ENCODE results near the gene RAB25.
"Not testable (repeated sequence)": the region's sequence is repeated elsewhere in the genome, so short reads cannot be mapped to it uniquely, and the experiment has no call there.

Gene RAB25

DNA sequence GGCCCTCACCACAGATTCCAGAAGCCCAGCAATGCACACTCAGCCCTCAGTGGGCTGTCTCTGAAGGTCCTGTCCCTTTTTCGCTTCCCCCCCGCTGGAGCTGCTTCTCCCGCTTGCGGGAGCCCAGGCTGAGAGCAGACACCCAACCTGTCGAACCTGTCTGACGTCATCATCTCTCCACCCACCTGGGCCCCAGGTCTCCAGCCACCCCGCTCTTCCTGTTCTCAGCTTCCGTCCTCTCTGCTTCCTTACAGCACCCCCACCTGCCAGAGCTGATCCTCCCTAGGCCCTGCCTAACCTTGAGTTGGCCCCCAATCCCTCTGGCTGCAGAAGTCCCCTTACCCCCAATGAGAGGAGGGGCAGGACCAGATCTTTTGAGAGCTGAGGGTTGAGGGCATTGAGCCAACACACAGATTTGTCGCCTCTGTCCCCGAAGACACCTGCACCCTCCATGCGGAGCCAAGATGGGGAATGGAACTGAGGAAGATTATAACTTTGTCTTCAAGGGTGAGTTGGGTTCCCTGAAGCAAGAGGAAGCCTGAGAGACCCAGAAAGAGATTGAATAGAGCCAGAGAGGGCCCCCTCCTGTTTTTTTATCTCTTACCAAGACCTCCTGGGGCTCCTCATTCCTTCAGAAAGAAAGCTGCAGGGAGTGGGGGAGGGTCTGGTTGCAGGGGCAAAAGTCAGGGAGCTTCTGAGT lies at the start of gene RAB25:
Gene RAB25, plus strand, starts transcription at position 224 of the 700 bp plus-strand sequence. Its CDS starts 241 bp downstream, at position 465.
- DNase-seq, result no peak

DNA sequence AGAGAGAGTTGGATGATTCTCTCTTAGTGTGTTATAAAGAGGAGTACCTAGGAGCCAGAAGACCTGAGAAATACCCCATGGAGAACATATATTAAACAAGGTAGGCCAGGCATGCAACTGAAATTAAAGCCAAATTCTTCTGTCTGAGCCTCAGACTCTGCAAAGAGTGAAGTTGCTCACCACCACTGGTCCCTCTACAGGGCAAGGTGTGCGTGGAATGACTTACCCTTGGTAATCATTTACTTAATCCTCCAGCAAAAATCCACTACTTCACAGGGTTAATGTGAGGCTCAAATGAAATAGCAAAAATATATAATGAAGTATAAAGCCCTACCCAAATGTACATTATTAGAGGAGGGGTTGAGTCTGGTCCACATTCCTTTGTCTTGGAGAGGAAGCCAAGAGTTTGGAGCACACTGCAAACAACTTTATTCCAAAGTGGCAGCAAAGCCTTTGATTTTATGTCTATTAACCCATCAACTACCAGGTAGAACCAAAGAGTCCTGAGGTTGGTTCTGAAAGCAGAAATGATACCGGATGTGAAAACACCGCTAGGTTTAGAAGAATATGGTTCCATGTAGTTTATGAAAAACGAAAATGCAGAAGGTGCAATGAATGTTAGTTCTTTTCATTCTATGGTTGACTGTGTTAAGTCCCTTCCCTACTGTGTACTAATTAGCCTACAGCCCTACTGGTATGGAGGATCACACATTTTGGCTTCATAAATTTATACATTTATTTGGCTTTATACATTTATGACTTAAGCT lies 48.7 kb upstream of the RAB25 start:
- DNase-seq, result no peak

DNA sequence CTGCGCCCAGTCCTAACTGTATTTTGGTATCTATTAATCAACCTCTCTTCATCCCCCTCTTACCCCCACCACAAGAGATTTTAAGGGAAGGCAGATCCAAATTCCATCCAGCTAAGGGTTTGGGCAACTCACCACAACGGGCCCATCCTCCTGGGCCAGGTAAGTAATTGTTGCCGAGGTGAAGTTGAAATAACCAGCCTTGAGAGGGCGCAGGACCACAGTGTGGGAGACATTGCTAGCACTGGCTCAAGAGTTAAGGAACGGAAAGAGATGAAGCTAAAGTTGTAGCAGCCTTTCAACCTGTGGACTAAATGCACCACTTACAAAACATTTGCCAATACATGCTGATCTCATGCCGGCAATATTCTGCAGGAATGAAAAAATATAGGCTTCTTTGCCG lies 46.1 kb upstream of the RAB25 start:
- no peak for DNase-seq

DNA sequence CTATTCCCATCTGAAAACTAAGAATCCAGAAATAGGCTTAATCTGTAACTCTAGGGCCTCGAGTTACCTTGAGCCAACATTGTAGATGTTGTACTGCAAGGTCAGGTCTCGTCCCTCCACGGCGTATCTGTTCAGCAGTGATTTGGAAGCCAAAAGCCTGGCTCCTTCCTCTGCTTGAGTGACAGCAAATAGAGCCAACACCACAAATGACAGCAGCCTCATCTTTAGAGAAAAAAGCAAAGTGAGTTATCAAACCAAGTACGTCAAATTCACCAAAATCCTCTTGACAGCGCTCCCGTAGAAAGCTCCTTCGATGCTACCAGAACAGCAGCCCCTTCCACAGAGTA lies 41.0 kb upstream of the RAB25 start:
- DNase-seq, result no peak

DNA sequence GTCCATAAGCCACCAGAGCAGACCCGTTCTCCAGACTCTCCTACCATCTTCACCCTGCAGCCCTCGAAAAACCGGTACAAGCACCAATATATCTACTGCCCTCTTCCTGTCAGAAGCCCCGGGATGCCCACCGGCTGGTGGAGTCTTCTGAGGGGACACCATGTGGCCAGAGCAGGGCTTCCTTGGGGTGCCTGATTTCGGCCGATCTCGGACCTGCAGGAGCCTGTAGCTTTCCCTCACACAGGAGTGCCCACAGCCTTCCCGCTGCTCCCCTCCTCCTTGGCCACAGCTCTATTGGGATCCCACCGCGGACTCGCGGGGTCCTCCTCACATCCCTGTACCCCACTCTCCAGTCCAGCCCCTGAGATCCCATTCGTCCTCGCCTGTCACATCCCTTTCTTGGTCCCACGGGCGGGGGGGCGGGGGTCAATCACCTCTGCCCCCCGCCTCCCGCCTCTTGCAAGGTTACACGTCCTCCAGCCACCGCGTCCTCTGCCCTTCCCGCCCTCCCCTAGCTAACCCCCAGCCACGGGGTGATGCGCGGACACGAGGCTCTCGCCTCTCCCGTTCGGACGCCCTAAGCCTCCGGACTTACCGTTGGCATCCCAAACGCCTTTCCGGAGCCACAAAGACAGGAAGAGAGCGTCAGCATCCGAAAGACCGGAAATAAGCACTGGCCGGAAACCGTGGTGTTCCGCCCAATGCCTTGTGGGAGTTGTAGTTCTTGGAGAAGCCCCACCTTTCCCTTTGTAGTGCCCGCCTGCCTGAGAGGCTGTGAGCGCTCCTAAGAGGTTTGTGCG lies 40.5 kb upstream of the RAB25 start, which contains the start of gene SSR2:
Gene SSR2, minus strand, starts transcription at position 659 of the 800 bp plus-strand sequence. CDS start 784 bp downstream, outside the sequence.
- peak; percentile 99 for DNase-seq

DNA sequence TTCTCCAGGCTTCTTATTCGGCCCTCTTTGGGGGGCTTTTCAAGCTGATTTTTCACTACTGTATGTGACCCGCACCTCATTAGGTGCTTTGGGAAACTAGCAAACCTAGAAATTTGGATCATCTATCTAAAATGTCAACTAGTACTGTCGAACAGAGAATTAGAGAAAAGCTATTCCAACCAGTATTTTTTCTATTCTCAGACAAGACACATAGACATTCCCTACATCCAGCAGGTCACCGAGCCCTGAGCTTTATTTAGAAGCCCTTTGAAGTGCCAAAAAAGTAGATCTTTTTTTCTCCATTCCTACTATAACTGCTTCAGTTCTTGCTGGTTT lies 39.9 kb upstream of the RAB25 start:
- no peak for DNase-seq

DNA sequence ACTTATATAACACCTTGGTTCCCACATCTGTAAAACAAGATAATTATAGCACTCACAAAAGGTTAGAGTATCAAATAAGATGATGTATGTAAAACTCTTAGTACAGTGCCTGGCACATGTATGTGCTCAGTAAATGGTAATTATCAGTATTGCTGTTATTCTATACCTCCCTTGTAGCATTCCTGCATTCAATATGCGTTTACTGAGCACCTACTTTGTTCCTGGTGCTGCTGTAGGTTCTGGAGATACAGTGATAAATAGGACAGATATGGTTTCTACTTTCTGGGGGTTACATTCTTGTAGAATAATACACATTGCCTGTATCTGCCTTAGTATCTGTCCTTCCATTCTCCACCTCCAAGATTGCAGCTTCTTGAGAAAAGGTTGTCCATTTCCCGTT lies 39.0 kb upstream of the RAB25 start:
- no peak for DNase-seq

DNA sequence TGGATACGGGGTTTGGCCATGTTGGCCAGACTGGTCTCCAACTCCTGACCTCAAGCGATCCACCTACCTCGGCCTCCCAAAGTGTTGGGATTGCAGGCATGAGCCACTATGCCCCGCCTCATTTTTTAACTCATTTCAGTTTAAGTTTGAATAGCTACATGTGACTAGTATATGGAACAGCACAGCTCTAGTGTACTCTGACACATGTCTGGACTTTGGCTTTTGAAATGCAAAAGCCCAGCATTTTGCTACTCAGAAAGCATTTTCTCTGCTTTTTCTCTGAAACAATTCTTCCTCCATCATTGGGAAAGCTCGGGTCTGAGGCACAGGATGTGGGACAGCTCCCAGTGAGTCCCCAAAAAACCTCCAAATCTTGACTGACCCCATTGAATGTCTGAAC lies 36.2 kb upstream of the RAB25 start:
- DNase-seq, result no peak

DNA sequence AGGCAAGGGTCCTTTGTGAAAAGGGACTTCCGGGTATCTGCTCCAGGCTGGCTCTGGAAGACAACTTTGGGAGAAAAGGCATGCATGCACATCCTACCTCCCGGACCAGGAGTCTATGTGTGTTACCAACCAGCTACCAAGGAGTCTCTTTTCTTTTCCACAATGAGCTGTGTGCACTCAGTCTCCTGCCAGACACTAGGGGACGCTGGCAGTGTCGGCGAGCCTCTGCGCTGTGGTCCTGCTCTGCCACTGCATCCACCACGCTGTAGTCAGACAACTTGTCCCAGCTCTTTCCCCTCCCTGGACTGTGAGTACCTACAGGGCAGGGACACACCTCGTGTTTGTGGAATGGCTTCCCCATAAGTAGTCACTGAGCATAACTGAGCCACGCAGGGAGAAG lies 35.1 kb upstream of the RAB25 start:
- DNase-seq, result peak; percentile 85

DNA sequence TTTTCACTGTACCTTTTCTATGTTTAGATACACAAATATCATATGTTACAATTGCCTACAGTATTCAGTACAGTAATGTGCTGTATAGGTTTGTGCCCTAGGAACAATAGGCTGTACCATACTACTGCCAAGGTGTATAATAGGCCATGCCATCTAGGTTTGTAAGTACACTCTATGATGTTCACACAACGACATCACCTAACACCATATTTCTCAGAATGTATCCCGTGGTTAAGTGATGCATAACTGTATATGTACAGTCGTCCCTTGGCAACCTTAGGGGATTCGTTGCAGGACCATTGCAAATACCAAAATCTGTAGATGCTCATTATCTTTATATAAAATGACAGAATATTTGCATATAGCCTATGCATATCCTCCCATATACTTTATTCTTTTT lies 34.4 kb upstream of the RAB25 start:
- DNase-seq, result no peak

DNA sequence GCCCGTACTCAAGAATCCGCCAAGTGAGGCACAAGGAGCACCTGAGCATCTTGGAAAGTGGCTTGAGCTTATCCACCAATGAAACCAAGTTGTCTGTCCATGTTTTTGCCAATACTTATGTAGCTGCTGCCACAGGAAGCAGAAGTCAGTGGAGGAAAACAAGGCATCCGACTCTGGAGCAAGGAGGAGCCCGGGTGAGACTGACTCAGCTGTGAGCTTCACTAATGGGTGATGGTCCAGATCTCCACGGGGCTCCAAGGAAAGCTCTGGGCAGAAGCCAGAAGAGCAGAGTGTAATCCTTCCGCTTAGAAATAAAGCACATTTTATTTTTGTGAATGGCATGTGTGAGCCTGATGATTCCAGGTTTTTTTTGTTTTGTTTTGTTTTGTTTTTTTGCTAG lies 27.9 kb upstream of the RAB25 start:
- no peak for DNase-seq

DNA sequence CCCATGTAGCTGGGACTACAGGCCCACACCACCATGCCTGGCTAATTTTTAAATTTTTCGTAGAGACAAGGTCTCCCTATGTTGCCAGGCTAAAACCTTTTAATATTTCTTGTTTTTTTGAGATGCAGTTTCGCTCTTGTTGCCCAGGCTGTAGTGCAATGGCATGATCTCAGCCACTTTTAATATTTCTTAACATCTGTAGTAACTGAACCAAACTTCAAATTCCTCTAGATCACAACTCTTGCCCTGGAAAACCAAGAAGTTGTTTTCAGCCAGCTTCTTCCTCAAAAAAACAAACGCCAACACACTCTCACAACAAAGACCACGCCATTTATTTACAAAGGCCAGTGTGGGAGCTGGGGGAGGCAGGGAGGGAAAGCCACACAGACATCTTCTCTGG lies 26.0 kb upstream of the RAB25 start:
- DNase-seq, result not testable (repeated sequence)

DNA sequence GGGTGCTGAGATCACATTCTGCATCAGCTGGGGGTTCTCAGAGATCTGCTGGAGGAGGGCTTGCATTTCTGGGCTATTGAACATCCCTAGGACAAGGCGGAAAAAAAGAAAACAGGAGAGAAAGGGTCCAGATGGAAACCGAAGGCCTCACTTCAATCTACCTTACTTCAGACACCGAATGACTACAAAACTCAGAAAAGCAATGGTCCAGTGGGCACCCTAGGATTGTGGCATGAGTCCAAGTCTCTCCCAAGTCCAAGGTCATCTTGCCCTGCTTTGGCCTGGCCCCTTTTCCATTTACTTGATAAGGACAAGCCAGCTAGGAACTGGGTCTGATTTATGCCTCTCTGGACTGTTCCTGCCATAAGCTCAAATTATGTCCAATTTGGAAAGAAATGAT lies 18.1 kb upstream of the RAB25 start:
- no peak for DNase-seq

DNA sequence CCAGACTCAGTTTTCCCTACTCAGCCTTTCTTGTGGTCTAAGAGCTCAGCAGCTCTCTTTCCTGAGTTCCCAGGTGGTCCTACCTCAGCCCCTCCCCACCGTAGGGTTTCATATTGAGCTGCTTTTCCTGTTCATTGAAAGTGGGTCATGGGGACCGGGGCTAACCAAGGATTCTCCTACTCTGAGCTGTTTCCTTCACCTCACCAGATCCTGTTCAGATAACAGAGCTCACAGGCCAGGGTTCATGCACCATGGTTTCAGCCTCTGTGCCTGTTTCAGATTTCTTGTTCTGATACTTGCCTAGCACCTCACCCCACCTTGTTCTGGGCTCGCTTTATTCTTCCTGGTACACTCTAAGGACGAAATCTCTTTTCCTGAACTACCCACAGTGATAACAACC lies 15.9 kb upstream of the RAB25 start:
- no peak for DNase-seq

DNA sequence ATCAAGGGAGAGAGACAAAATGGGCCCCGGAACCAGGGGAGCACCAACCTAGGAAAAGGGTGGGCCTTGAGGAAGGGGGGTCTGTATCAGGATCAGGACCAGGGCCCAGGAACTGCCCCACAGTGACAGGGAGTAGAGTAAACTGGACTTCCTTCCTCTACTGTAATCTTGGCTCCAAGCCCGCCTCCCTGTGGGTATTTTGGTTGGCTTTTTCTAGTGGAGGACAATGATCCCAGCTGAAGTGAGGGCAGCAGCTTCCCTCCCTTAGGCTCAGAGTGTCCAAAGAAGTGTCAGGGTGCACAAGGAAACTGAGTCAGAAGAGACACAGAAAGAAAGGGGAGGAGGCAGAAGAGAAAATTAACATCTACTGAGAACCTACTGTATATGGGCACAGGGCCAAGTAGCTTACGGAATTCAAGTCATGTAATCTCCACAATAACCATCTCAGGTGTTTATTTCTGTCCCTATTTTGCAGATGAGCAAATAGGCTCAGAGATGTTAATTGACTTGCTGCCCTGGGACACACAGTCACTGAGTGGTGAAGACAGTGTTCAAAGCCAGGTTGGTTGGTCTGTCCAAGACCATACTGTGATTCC lies 12.2 kb upstream of the RAB25 start:
- no peak for DNase-seq

DNA sequence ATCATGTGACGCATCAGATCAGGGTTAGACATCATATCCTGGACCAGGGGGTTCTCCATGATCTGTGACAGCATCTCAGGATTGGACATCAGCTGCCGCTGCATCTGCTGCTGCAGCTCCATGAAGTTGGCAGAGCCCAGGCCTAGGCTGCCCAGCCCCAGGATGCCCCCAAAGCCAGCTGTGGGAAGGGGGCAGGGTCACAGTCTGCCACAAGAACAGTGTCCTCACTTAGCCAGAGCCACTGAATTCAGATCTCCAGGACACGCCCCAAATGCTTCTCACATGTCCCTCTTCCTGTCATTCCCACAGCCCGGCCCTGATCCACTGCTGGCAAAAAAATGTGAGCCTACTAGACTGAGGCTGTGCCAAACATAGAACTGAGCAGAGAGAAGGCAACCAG lies 10.6 kb upstream of the RAB25 start:
- DNase-seq, result no peak

DNA sequence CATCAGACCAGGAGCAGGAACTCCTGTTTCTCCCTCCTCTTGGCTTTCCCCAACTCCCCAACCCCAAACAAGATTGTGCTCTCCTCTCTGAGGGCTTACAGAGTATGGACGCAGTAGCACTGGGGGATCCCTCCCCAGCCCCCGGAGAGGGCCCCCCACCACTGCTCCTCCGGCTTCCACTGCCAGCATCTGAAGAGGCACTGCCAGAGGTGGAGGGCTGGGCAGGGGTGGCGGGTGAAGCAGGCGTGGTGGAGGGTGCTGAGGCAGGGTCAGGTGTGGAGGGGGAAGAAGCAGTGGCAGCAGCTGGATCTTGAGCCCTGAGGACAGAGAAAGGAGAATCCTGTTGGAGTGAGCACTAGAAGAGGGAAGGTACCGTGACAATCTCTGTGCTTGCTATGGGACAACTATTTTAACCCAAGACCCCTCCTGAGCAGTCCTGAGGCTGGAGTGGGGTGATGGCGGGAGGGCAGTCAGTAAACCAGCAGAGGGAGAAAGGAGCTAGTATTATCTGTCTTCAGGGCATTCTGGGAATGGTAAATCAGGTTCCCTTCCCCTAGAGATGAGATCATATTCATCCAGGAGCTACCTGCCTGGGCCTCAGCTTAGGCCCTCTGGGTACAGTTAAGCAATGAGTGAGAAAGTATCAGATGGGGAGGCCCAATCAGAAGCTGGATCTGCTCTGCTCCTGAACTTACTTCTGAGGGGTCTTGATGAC lies 9.8 kb upstream of the RAB25 start:
- DNase-seq, result no peak

DNA sequence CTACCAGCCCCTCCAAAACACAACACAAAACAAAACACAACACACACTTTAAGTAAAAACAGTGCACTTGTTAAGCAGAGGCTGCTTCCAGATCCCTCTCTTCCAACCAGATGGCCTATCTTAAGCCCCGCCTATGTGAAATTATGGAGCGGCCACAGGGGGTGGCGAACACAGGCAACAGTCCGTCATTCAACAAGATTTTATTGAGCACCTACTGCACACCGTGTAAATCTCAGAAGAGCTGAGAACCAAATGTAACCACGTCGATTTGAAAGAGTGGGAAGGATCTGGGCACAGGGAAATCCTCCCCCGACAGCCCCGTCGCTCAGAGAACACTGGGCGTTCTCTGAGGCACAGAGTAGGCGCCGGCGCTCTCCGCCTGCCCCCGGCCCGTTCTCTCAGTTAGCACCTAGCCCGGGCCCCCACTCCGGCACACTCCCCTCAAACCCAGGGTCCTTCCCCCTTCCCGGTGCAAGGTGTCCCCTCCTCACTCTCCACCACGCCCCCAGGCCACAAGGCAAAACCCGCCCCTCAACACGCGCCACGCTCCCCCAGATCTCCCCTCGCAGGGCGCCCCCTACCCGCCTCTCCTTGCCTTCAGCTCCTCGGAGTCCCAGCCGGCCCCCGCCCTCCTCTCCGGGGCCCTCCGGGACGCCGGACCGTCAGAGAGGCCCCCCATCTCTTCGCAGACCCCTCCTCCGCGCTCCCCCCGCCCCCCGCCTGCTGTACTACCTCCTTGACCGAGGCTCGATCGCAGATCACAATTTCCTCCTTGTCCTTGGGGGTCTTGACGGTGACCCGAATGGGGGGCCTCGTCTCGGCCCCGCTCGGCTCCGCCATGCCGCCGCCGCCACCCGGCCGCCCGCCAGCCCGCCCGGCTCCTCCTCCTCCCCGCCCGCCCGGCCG lies 7.8 kb upstream of the RAB25 start:
- DNase-seq, result peak; percentile 90

DNA sequence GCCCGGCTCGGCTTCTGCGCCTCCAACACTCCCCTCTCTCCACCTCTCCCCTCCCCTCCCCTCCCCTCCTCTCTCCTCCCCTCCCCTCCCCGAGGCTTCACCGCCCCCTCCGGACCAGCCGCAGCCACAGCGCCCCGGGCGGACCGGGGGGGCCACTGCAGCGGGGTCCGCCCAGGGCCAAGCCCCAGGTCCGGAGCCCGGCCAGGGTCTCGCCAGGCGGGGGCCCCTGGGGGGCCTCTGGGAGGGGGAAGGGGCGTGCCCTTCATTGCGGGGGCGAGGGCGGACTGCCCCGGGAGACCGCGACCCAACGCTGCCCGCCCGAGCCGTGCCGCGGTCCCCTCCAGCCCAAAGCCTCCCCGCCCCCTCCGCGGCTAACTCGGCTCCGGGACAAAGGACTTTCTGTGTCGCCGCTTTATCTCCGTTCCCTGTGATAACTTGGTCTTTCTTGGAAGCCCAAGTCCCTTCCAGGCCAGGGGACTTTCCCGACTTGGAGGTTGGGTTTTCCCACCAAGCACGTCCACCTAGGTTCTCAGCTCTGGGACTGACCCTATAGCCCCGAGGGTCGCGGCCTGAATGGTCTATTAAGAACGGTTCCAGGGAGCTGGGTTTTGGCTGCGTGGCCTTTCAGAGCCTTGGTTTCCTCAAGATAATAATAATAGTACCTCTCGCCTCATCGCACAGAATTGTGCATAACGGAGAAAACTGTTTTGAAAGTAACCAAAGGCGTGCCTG lies 7.0 kb upstream of the RAB25 start, which contains the start of gene UBQLN4:
Gene UBQLN4, minus strand, starts transcription at position 31 of the 732 bp plus-strand sequence. CDS start 97 bp downstream, outside the sequence.
- peak; percentile 96 for DNase-seq

DNA sequence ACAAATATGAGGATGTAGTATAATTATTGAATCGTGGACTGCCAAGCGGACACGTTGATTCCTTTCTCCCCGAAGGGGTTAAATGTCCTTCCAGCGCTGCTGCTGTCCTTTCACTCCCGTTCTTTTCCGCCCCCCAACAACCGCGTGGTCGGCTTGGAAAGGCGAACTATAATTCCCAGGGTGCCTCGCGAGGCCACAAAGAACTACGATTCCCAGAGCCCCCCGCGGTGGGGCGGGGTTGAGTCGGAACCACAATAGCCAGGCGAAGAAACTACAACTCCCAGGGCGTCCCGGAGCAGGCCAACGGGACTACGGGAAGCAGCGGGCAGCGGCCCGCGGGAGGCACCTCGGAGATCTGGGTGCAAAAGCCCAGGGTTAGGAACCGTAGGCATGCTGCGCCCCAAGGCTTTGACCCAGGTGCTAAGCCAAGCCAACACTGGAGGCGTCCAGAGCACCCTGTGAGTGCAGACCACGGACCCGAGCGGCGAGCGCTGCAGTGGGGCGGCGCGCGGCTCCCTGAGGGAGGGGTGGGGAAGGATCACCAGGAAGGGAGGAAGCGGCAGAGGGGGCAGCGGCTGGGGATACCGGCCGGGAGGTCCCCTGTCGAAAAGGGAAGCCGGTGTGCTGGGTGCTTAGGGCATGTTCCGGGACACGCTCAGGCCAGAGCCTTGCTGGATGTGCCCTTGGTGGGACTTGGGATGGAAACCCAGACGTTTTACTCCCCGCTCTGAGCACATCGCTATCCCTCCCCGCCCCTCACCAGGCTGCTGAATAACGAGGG lies 6.3 kb upstream of the RAB25 start, which contains the start of gene LAMTOR2:
Gene LAMTOR2, plus strand, starts transcription at position 283 of the 781 bp plus-strand sequence. Its CDS starts 108 bp downstream, at position 391.
- peak; percentile 100 for DNase-seq
